NCI-H510A (cell line): ENCODE results near the gene ADPRHL1.

ENCODE experiments used
- DNase-seq: peaks from one replicate; lab custom pipeline; 2025; lab: John Stamatoyannopoulos, UW

The ADPRHL1 gene

GRCh38 chr13:113367771-113368170, 85.5 kb downstream of the ADPRHL1 start:
- DNase-seq = no peak

- DNase-seq = no peak
These were observed 86.2 kb downstream of the ADPRHL1 start for GRCh38 chr13:113367020-113367560.

GRCh38 chr13:113365971-113366588, 87.2 kb downstream of the ADPRHL1 start:
- DNase-seq = no peak

- DNase-seq = no peak
These were observed 87.7 kb downstream of the ADPRHL1 start for GRCh38 chr13:113365583-113365970.

GRCh38 chr13:113364901-113365582, 88.2 kb downstream of the ADPRHL1 start:
- no peak for DNase-seq

GRCh38 chr13:113364311-113364889, 88.9 kb downstream of the ADPRHL1 start:
- no peak for DNase-seq

GRCh38 chr13:113361406-113361805, 91.9 kb downstream of the ADPRHL1 start:
- DNase-seq = no peak

GRCh38 chr13:113360446-113360845, 92.8 kb downstream of the ADPRHL1 start:
- no peak for DNase-seq

- DNase-seq = no peak
These were observed 93.7 kb downstream of the ADPRHL1 start for GRCh38 chr13:113359571-113359970.

GRCh38 chr13:113358653-113359190, 94.6 kb downstream of the ADPRHL1 start:
- no peak for DNase-seq

- DNase-seq = no peak
These were observed 95.8 kb downstream of the ADPRHL1 start for GRCh38 chr13:113357529-113357928.

GRCh38 chr13:113356596-113356995, 96.7 kb downstream of the ADPRHL1 start:
- DNase-seq = no peak

- DNase-seq = no peak
These were observed 97.7 kb downstream of the ADPRHL1 start for GRCh38 chr13:113355621-113356020.

- DNase-seq = no peak
These were observed 98.3 kb downstream of the ADPRHL1 start for GRCh38 chr13:113354831-113355610.

GRCh38 chr13:113353254-113353653, 100.0 kb downstream of the ADPRHL1 start:
- no peak for DNase-seq

GRCh38 chr13:113351514-113352026, 101.7 kb downstream of the ADPRHL1 start:
- DNase-seq = no peak

- DNase-seq = no peak
These were observed 102.4 kb downstream of the ADPRHL1 start for GRCh38 chr13:113350938-113351335.

- DNase-seq = no peak
These were observed 103.0 kb downstream of the ADPRHL1 start for GRCh38 chr13:113350065-113350937.
